ENCODE data around the gene FBXL22.
"Not testable (repeated sequence)": the region's sequence is repeated elsewhere in the genome, so short reads cannot be mapped to it uniquely, and the experiment has no call there.

Gene FBXL22

GRCh38 chr15:63611177-63611576 is 14.0 kb downstream of the FBXL22 start:
- in situ Hi-C loops (cut with MboI; ENCODE audit: low sequenced_read_pairs) = no loop called here

GRCh38 chr15:63612300-63612699 is 15.1 kb downstream of the FBXL22 start:
- in situ Hi-C loops (cut with MboI; ENCODE audit: low sequenced_read_pairs) = no loop called here

- in situ Hi-C loops (cut with MboI; ENCODE audit: low sequenced_read_pairs) = no loop called here
These were observed 18.7 kb downstream of the FBXL22 start for GRCh38 chr15:63615935-63616334.

GRCh38 chr15:63617147-63617546 is 20.0 kb downstream of the FBXL22 start:
- in situ Hi-C loops (cut with MboI; ENCODE audit: low sequenced_read_pairs) = not testable (repeated sequence)

GRCh38 chr15:63617627-63618026 is 20.4 kb downstream of the FBXL22 start:
- in situ Hi-C loops (cut with MboI; ENCODE audit: low sequenced_read_pairs) = not testable (repeated sequence)

GRCh38 chr15:63620760-63621159 is 23.6 kb downstream of the FBXL22 start:
- in situ Hi-C loops (cut with MboI; ENCODE audit: low sequenced_read_pairs) = not testable (repeated sequence)

GRCh38 chr15:63623232-63623969 is 26.2 kb downstream of the FBXL22 start:
- in situ Hi-C loops (cut with MboI; ENCODE audit: low sequenced_read_pairs) = no loop called here

- in situ Hi-C loops (cut with MboI; ENCODE audit: low sequenced_read_pairs) = no loop called here
These were observed 29.8 kb downstream of the FBXL22 start for GRCh38 chr15:63626955-63627354.

- in situ Hi-C loops (cut with MboI; ENCODE audit: low sequenced_read_pairs) = no loop called here
These were observed 31.1 kb downstream of the FBXL22 start for GRCh38 chr15:63628123-63628822.

- in situ Hi-C loops (cut with MboI; ENCODE audit: low sequenced_read_pairs) = no loop called here
These were observed 33.0 kb downstream of the FBXL22 start for GRCh38 chr15:63630036-63630751.

GRCh38 chr15:63633312-63633711 is 36.1 kb downstream of the FBXL22 start:
- in situ Hi-C loops (cut with MboI; ENCODE audit: low sequenced_read_pairs) = no loop called here

GRCh38 chr15:63634154-63634553 is 37.0 kb downstream of the FBXL22 start:
- in situ Hi-C loops (cut with MboI; ENCODE audit: low sequenced_read_pairs) = no loop called here

- in situ Hi-C loops (cut with MboI; ENCODE audit: low sequenced_read_pairs) = no loop called here
These were observed 39.4 kb downstream of the FBXL22 start for GRCh38 chr15:63636518-63637061.

- in situ Hi-C loops (cut with MboI; ENCODE audit: low sequenced_read_pairs) = no loop called here
These were observed 41.7 kb downstream of the FBXL22 start for GRCh38 chr15:63638839-63639238.

GRCh38 chr15:63640146-63640545 is 43.0 kb downstream of the FBXL22 start:
- in situ Hi-C loops (cut with MboI; ENCODE audit: low sequenced_read_pairs) = no loop called here

All from hTERT RPE-1 (cell line).